ENCODE measurements around the gene C1QL4.
"Not testable (repeated sequence)": the region's sequence is repeated elsewhere in the genome, so short reads cannot be mapped to it uniquely, and the experiment has no call there.

The C1QL4 gene

GRCh38 chr12:49327368-49327767, 9.6 kb downstream of the C1QL4 start:
- FAIRE-seq = no peak

GRCh38 chr12:49325606-49326005, 11.4 kb downstream of the C1QL4 start:
- TF ChIP-seq CTCF (IDR thresholded peaks at IDR 0.05; ENCODE audit: insufficient read depth, missing control alignments) = no peak
- DNase-seq (ENCODE audit: insufficient read length, low spot score) = no peak
- FAIRE-seq = no peak

More at GRCh38 chr12:49327368-49327767, 9.6 kb downstream of the C1QL4 start:
- TF ChIP-seq CTCF (IDR thresholded peaks at IDR 0.05; ENCODE audit: insufficient read depth, missing control alignments) = no peak
- no peak for DNase-seq (ENCODE audit: insufficient read length, low spot score)

GRCh38 chr12:49323524-49324097, 13.4 kb downstream of the C1QL4 start:
- no peak for FAIRE-seq
- no peak for TF ChIP-seq CTCF (IDR thresholded peaks at IDR 0.05; ENCODE audit: insufficient read depth, missing control alignments)
- peak; percentile 15 for DNase-seq (ENCODE audit: insufficient read length, low spot score)

- no peak for FAIRE-seq
- peak; percentile 98 for DNase-seq (ENCODE audit: insufficient read length, low spot score)
- no peak for TF ChIP-seq CTCF (IDR thresholded peaks at IDR 0.05; ENCODE audit: insufficient read depth, missing control alignments)
Measured at GRCh38 chr12:49322708-49323523, 14.1 kb downstream of the C1QL4 start, which contains the start of gene TROAP. TSS of gene TROAP (plus strand) at chr12:49323255. CDS start at chr12:49323609, 354 bp downstream.

GRCh38 chr12:49322367-49322707, 14.7 kb downstream of the C1QL4 start:
- no peak for DNase-seq (ENCODE audit: insufficient read length, low spot score)
- FAIRE-seq = no peak
- no peak for TF ChIP-seq CTCF (IDR thresholded peaks at IDR 0.05; ENCODE audit: insufficient read depth, missing control alignments)

GRCh38 chr12:49320411-49321103, 16.4 kb downstream of the C1QL4 start:
- DNase-seq (ENCODE audit: insufficient read length, low spot score); FAIRE-seq: not testable (repeated sequence)

GRCh38 chr12:49317118-49317517, 19.9 kb downstream of the C1QL4 start:
- not testable (repeated sequence) for DNase-seq (ENCODE audit: insufficient read length, low spot score); FAIRE-seq

GRCh38 chr12:49314811-49315210, 22.2 kb downstream of the C1QL4 start:
- DNase-seq (ENCODE audit: insufficient read length, low spot score) (no peak), FAIRE-seq (no peak)
- no peak for TF ChIP-seq CTCF (IDR thresholded peaks at IDR 0.05; ENCODE audit: insufficient read depth, missing control alignments)

GRCh38 chr12:49310451-49311000, 26.5 kb downstream of the C1QL4 start:
- DNase-seq (ENCODE audit: insufficient read length, low spot score); FAIRE-seq: not testable (repeated sequence)

Measured in D721Med (cell line).